ENCODE measurements around the gene TCEAL3.

DNA sequence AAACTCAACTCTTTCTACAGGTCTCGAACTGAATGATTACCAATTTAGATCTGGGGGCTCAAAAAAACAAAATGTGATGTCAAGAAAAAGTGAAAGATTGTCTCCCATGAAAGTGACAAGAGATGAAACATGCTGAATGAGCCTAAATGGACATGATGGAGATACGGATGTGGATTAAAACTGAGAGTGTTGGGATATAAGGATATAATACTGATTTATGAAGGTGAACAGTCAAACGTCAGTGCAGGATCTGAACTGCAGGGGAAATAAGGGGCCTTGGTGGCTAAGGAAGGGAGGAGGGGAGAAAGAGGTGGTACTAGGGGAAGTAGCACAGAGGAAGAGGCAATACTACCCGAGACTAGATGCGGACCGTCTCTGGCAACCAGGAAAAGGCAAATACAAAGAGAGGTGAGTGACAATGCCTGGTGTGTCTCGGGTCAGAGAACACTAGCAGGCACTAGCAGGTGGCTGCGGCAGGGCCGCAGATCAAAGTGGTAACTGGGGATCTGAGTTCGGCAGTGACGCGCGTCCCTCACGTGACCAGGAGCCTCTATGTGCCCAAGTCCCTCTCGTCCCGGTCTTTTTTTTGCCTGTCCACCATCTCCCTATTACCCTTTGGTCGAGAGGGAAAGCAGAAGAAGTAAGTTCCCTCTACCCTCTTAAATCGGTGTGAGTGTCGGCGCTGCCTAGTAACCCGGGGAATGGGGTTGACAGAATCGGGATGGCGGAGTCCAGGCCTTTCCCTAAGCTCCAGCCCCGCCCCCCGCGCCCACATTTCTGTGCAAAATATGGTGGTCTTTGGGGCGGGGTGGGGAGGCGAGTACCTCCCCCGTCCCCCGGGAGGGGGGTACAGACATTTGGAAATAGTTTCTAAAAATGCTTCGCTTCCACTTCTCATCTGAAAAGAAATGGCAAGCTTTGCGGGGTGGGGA is 20.9 kb downstream of the TCEAL3 start, which contains the start of gene TCEAL1:
- TF ChIP-seq, protein P1, sequence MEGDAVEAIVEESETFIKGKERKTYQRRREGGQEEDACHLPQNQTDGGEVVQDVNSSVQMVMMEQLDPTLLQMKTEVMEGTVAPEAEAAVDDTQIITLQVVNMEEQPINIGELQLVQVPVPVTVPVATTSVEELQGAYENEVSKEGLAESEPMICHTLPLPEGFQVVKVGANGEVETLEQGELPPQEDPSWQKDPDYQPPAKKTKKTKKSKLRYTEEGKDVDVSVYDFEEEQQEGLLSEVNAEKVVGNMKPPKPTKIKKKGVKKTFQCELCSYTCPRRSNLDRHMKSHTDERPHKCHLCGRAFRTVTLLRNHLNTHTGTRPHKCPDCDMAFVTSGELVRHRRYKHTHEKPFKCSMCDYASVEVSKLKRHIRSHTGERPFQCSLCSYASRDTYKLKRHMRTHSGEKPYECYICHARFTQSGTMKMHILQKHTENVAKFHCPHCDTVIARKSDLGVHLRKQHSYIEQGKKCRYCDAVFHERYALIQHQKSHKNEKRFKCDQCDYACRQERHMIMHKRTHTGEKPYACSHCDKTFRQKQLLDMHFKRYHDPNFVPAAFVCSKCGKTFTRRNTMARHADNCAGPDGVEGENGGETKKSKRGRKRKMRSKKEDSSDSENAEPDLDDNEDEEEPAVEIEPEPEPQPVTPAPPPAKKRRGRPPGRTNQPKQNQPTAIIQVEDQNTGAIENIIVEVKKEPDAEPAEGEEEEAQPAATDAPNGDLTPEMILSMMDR (IDR thresholded peaks at IDR 0.05), result no peak
- TF ChIP-seq POLR2AphosphoS5 (IDR thresholded peaks at IDR 0.05) (peak; percentile 71 to 84), POLR2A (IDR thresholded peaks at IDR 0.05; ENCODE audit: low read depth) (no peak), EP300 (IDR thresholded peaks at IDR 0.05) (no peak)
